Kidney (tissue), 14 donors: ENCODE results near the gene TRAP1. TPM values are rescaled to one million over a fixed set of nuclear protein-coding genes. Genes with fewer than 3 reads are reported as not detected.

Experiments used
- DNase-seq, 5 donors: peaks; one replicate each; pipeline ENCODE4 v3.0.0-alpha.2; 2013 to 2020
- FAIRE-seq: peaks from 2 replicates; lab custom pipeline; 2012; peaks lifted over from hg19 to GRCh38; lab: Jason Lieb, UNC
- H3K27ac ChIP-seq, 2 donors: one replicate each; pipeline ENCODE4 v1.7.0; 2013; ENCODE audit warnings: low read depth in 2 of 2, low read length in 2 of 2, inconsistent platforms in 1 of 2
- H3K27me3 ChIP-seq: one replicate; pipeline ENCODE4 v1.7.1; 2013; ENCODE audit warnings: low read length, inconsistent platforms; ENCODE audit not compliant: control insufficient read depth, insufficient read depth
- H3K36me3 ChIP-seq, 3 donors: one replicate each; pipeline versions ENCODE4 v1.7.0 to v1.7.1; 2013; ENCODE audit warnings: low read length in 3 of 3, control low read depth in 1 of 3, inconsistent platforms in 1 of 3; ENCODE audit not compliant: insufficient read depth in 3 of 3, control insufficient read depth in 2 of 3
- H3K4me1 ChIP-seq, 3 donors: one replicate each; pipeline versions ENCODE4 v1.7.0 to v1.7.1; 2013; ENCODE audit warnings: low read length in 3 of 3, inconsistent platforms in 1 of 3, low read depth in 1 of 3; ENCODE audit not compliant: control insufficient read depth in 2 of 3, insufficient read depth in 2 of 3
- H3K4me3 ChIP-seq, 3 donors: one replicate each; pipeline versions ENCODE4 v1.7.0 to v1.8.1; 2013; ENCODE audit warnings: low read length in 3 of 3, control low read depth in 1 of 3, inconsistent platforms in 1 of 3
- H3K9ac ChIP-seq, 3 donors: one replicate each; pipeline versions ENCODE4 v1.7.0 to v1.7.1; 2013; ENCODE audit warnings: low read length in 3 of 3, control low read depth in 1 of 3, inconsistent platforms in 1 of 3
- H3K9me3 ChIP-seq, 3 donors: one replicate each; pipeline versions ENCODE4 v1.7.0 to v1.7.1; 2013; ENCODE audit warnings: low read length in 3 of 3, control low read depth in 1 of 3, inconsistent platforms in 1 of 3; ENCODE audit not compliant: control insufficient read depth in 2 of 3, insufficient read depth in 1 of 3
- CTCF ChIP-seq: IDR thresholded peaks from 3 replicates; pipeline ENCODE4 v1.5.1; 2012; ENCODE audit warnings: mild to moderate bottlenecking, moderate library complexity, borderline replicate concordance; ENCODE audit not compliant: insufficient read depth; ENCODE audit errors: extremely low read depth
- intact Hi-C: fragments of 100-400 bp; cut with DNase I; formaldehyde crosslinking; loops from one replicate; pipeline ENCODE4 v1.11.1; 2022
- polyA plus RNA-seq: library from polyadenylated mRNA; stranded (reverse); fragments of 350-450 nt; fragmentation: Illumina TruSeq; extraction: RNeasy Lipid Tissue Mini Kit (QIAGEN cat#74804); gene quantifications from one replicate; pipeline ENCODE4 v1.2.3, GENCODE V29; 2014; ENCODE audit warnings: low read depth, low replicate concordance; ENCODE audit not compliant: insufficient read depth
- total RNA-seq: library from RNA; stranded (reverse); fragmentation: NEBNext Ultra II Directional; extraction: Animal tissue kit (Norgen Biotek cat#: 25700); gene quantifications from one replicate; pipeline ENCODE4 v1.2.1, GENCODE V29; 2021
- donor health status: control.
- donor health status: control.
- donor health status: control.
- donor health status: control.
- donor health status: control.
- donor health status: DM: yes; HTN: yes; CAD: no.
- donor health status: Normal renal cell carcinoma (clear cell type).

The TRAP1 gene
- total and polyA plus RNA-seq, 2 donors from 2014 or later = 86.3 to 88.8 TPM

GRCh38 chr16:3675601-3676130, 41.7 kb downstream of the TRAP1 start:
- Histone ChIP-seq H3K9ac (no peak overlapping the region), H3K27ac (no peak overlapping the region), H3K36me3 (peaks cover 0 to 52% (median 20%) of the 10 kb centered on the region in 3 donors), H3K4me3 (no peak overlapping the region), H3K9me3 (no peaks in the 10 kb centered on the region), H3K4me1 (no peaks in the 10 kb centered on the region), H3K27me3 (no peaks in the 10 kb centered on the region)
- intact Hi-C loops = no loop called here
- no peak for FAIRE-seq
- no peak for DNase-seq
- TF ChIP-seq CTCF = no peak

- Histone ChIP-seq H3K27ac (no peak overlapping the region), H3K4me1 (no peaks in the 10 kb centered on the region), H3K36me3 (peaks cover 0 to 47% (median 20%) of the 10 kb centered on the region in 3 donors), H3K9me3 (no peaks in the 10 kb centered on the region), H3K4me3 (no peak overlapping the region), H3K9ac (no peak overlapping the region), H3K27me3 (no peaks in the 10 kb centered on the region)
- FAIRE-seq (no peak), DNase-seq (peak in 1 of 5 donors; percentile 56)
- no peak for TF ChIP-seq CTCF
- intact Hi-C loops = no loop called here
Observed at GRCh38 chr16:3674513-3675295, 42.6 kb downstream of the TRAP1 start.

- H3K4me3 ChIP-seq = no peak overlapping the region
- no peaks in the 10 kb centered on the region for H3K9me3 ChIP-seq
- no peak overlapping the region for H3K9ac ChIP-seq
- intact Hi-C loops = no loop called here
- TF ChIP-seq CTCF = no peak
- no peaks in the 10 kb centered on the region for H3K4me1 ChIP-seq
- FAIRE-seq = no peak
- no peaks in the 10 kb centered on the region for H3K27me3 ChIP-seq
- peaks cover 0 to 44% (median 20%) of the 10 kb centered on the region in 3 donors for H3K36me3 ChIP-seq
- peak in 1 of 5 donors; percentile 45 for DNase-seq
- H3K27ac ChIP-seq = no peak overlapping the region
Observed at GRCh38 chr16:3673676-3674377, 43.5 kb downstream of the TRAP1 start.
